Peyer's patch (tissue), 4 donors: Measurements from ENCODE around the gene ARMCX5. TPM values are rescaled to one million over a fixed set of nuclear protein-coding genes. Genes with fewer than 3 reads are reported as not detected.
A peak's percentile ranks its signal among the peaks of the same experiment; 100 is the strongest.

Experiments used
- DNase-seq, 3 donors: peaks; one replicate each; pipeline ENCODE4 v3.0.0-alpha.2; 2017 to 2019
- H3K27ac ChIP-seq, 4 donors: fragments of 200-600 bp; sonication (generic); one replicate each; pipeline ENCODE4 v1.5.1; 2016 to 2019
- H3K27me3 ChIP-seq, 2 donors: fragments of 200-600 bp; sonication (generic); one replicate each; pipeline ENCODE4 v1.5.1; 2019
- H3K36me3 ChIP-seq, 3 donors: fragments of 200-600 bp; sonication (generic); one replicate each; pipeline ENCODE4 v1.5.1; 2016 to 2019
- H3K4me1 ChIP-seq, 4 donors: fragments of 200-600 bp; sonication (generic); one replicate each; pipeline ENCODE4 v1.5.1; 2016 to 2019
- H3K4me3 ChIP-seq, 4 donors: fragments of 200-600 bp; sonication (generic); 1 replicate in 3 of 4; 2 replicates in 1 of 4; pipeline ENCODE4 v1.5.1; 2016 to 2019; ENCODE audit warnings: mild to moderate bottlenecking in 1 of 4
- H3K9me3 ChIP-seq, 4 donors: fragments of 200-600 bp; sonication (generic); one replicate each; pipeline ENCODE4 v1.5.1; 2016 to 2019; ENCODE audit warnings: mild to moderate bottlenecking in 1 of 4
- POLR2A ChIP-seq, 2 donors: fragments of 450-650 bp; IDR thresholded peaks; one replicate each; pipeline ENCODE4 v1.5.1; 2017; ENCODE audit warnings: antibody characterized with exemption in 2 of 2, mild to moderate bottlenecking in 2 of 2, moderate library complexity in 2 of 2
- total RNA-seq, 4 donors: library from RNA; depleted of rRNA; stranded (reverse); fragments of >200 nt; gene quantifications; one replicate each; pipeline ENCODE4 v1.1.0, GENCODE V29; 2016
- TF ChIP-seq, protein P1 (sequence below), 6 experiments: fragments of 450-650 bp in 4 of 6; fragments of 200-600 bp in 2 of 6; sonication (generic) in 1 of 6; IDR thresholded peaks; one replicate each; pipeline ENCODE4 v1.5.1; 2017 to 2019; ENCODE audit warnings: antibody characterized with exemption in 6 of 6, mild to moderate bottlenecking in 3 of 6, moderate library complexity in 1 of 6

Gene ARMCX5
- total RNA-seq, 4 donors from 2014 or later = 12.4 to 20.0 (median 14.7) TPM

DNA sequence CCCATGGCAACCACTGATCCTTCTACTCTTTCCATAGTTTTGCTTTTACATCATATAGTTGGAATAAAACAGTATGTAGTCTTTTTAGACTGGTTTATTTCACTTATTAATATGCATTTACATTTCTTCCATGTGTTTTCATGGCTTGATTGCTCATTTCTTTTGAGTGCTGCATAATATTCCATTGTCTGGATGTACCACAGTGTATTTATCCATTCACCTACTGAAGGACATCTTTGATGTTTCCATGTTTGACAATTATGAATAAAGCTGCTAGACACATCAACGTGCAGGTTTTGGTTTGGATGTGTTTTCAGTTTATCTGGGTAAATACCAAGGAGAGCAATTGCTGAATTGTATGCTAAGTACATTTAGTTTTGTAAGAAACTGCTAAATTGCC lies 38.2 kb downstream of the ARMCX5 start:
- DNase-seq = no peak
- Histone ChIP-seq H3K27me3 (no peaks in the 10 kb centered on the region), H3K27ac (no peak overlapping the region), H3K4me3 (no peak overlapping the region), H3K9me3 (no peaks in the 10 kb centered on the region), H3K4me1 (no peaks in the 10 kb centered on the region), H3K36me3 (no peaks in the 10 kb centered on the region)
- no peak for TF ChIP-seq POLR2A (IDR thresholded peaks at IDR 0.05)
- TF ChIP-seq, protein P1, sequence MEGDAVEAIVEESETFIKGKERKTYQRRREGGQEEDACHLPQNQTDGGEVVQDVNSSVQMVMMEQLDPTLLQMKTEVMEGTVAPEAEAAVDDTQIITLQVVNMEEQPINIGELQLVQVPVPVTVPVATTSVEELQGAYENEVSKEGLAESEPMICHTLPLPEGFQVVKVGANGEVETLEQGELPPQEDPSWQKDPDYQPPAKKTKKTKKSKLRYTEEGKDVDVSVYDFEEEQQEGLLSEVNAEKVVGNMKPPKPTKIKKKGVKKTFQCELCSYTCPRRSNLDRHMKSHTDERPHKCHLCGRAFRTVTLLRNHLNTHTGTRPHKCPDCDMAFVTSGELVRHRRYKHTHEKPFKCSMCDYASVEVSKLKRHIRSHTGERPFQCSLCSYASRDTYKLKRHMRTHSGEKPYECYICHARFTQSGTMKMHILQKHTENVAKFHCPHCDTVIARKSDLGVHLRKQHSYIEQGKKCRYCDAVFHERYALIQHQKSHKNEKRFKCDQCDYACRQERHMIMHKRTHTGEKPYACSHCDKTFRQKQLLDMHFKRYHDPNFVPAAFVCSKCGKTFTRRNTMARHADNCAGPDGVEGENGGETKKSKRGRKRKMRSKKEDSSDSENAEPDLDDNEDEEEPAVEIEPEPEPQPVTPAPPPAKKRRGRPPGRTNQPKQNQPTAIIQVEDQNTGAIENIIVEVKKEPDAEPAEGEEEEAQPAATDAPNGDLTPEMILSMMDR (IDR thresholded peaks at IDR 0.05) = no peak

- Histone ChIP-seq H3K9me3 (no peaks in the 10 kb centered on the region), H3K4me3 (peak overlapping the region; percentile 54 to 66 (median 58)), H3K36me3 (no peaks in the 10 kb centered on the region), H3K27me3 (no peaks in the 10 kb centered on the region), H3K4me1 (no peaks in the 10 kb centered on the region), H3K27ac (peak overlapping the region in 3 of 4 donors; percentile 54 to 76 (median 67))
- no peak for DNase-seq
- TF ChIP-seq POLR2A (IDR thresholded peaks at IDR 0.05) = no peak
- TF ChIP-seq, protein P1 (IDR thresholded peaks at IDR 0.05) = no peak
Measured at GRCh38 chrX:102650903-102651241, 51.6 kb downstream of the ARMCX5 start.

- H3K27me3 ChIP-seq = no peaks in the 10 kb centered on the region
- peak; percentile 50 to 78 (median 63) for DNase-seq
- H3K36me3 ChIP-seq = no peaks in the 10 kb centered on the region
- H3K27ac ChIP-seq = peak within 1 kb of the TSS; percentile 54 to 76 (median 61)
- H3K4me1 ChIP-seq = no peaks in the 10 kb centered on the region
- no peak for TF ChIP-seq POLR2A (IDR thresholded peaks at IDR 0.05)
- TF ChIP-seq, protein P1 (IDR thresholded peaks at IDR 0.05) = no peak
- H3K4me3 ChIP-seq = peak within 1 kb of the TSS; percentile 54 to 66 (median 58)
- no peaks in the 10 kb centered on the region for H3K9me3 ChIP-seq
Measured at GRCh38 chrX:102651242-102652011, 52.1 kb downstream of the ARMCX5 start, which contains the start of gene GPRASP1. Gene GPRASP1, plus strand, starts transcription at chrX:102651483. Its CDS starts 2,431 bp downstream, at chrX:102653914.

GRCh38 chrX:102652031-102652688 lies 52.8 kb downstream of the ARMCX5 start:
- H3K36me3 ChIP-seq = no peaks in the 10 kb centered on the region
- peak in 2 of 3 donors; percentile 48 to 68 for DNase-seq
- H3K4me3 ChIP-seq = peak overlapping the region; percentile 54 to 66 (median 58)
- no peaks in the 10 kb centered on the region for H3K27me3 ChIP-seq
- no peaks in the 10 kb centered on the region for H3K9me3 ChIP-seq
- H3K4me1 ChIP-seq = no peaks in the 10 kb centered on the region
- H3K27ac ChIP-seq = peak overlapping the region; percentile 54 to 76 (median 61)
- TF ChIP-seq, protein P1 (IDR thresholded peaks at IDR 0.05) = peak in 4 of 6 experiments; percentile 38 to 56 (median 44)
- no peak for TF ChIP-seq POLR2A (IDR thresholded peaks at IDR 0.05)

Other genes with a start within 250 kb of the ARMCX5 start
- gene NXF2B, start 159.5 kb upstream of the ARMCX5 start, total RNA-seq = not detected
- gene TCP11X2, start 127.7 kb upstream of the ARMCX5 start, total RNA-seq = not detected
- gene TMSB15A, start 82.8 kb upstream of the ARMCX5 start, total RNA-seq = not detected
- gene GPRASP1, start 52.0 kb downstream of the ARMCX5 start, total RNA-seq = 10 to 100 TPM in 1 of 4 donors, 1 to 10 TPM in 3; 3.5 to 14.9 (median 5.8) TPM
- gene GPRASP2, start 112.9 kb downstream of the ARMCX5 start, total RNA-seq = 1 to 10 TPM; 1.7 to 3.9 (median 1.9) TPM
- 1 to 10 TPM; 1.1 to 3.7 (median 2.4) TPM for gene GPRASP3, start 121.2 kb downstream of the ARMCX5 start, total RNA-seq